ENCODE data around the gene FLVCR1. TPM values are rescaled to one million over a fixed set of nuclear protein-coding genes. Genes with fewer than 3 reads are reported as not detected.

Gene FLVCR1
- total RNA-seq = 13.7 and 17.4 TPM in 2 replicates

GRCh38 chr1:212857992-212858460 lies at the start of gene FLVCR1:
TSS of gene FLVCR1 (plus strand) at chr1:212858275. CDS start at chr1:212858453, 178 bp downstream.

GRCh38 chr1:212847549-212847948 lies 10.5 kb upstream of the FLVCR1 start, which contains the start of gene SPATA45:
TSS of gene SPATA45 (minus strand) at chr1:212847649. CDS start at chr1:212836149, 11,500 bp downstream.

Other genes with a start within 250 kb of the FLVCR1 start
- gene ATF3, start 249.5 kb upstream of the FLVCR1 start, total RNA-seq = 4.6 and 9.1 TPM in 2 replicates
- 0.75 and 1.5 TPM in 2 replicates for gene BATF3, start 158.4 kb upstream of the FLVCR1 start, total RNA-seq
- gene NSL1, start 66.5 kb upstream of the FLVCR1 start, total RNA-seq = 18.6 and 34.2 TPM in 2 replicates
- 15.9 and 16.3 TPM in 2 replicates for gene TATDN3, start 66.4 kb upstream of the FLVCR1 start, total RNA-seq
- gene SPATA45, start 10.6 kb upstream of the FLVCR1 start, total RNA-seq = not detected in 2 replicates
- 0.11 and 0.37 TPM in 2 replicates for gene VASH2, start 92.3 kb downstream of the FLVCR1 start, total RNA-seq
- gene ANGEL2, start 157.6 kb downstream of the FLVCR1 start, total RNA-seq = 56.0 and 56.7 TPM in 2 replicates
- gene RPS6KC1, start 193.0 kb downstream of the FLVCR1 start, total RNA-seq = 36.9 and 39.5 TPM in 2 replicates

All from uterine smooth muscle cell (primary cell).